Fibroblast of lung (primary cell): ENCODE results near the gene F13A1. TPM values are rescaled to one million over a fixed set of nuclear protein-coding genes. Genes with fewer than 3 reads are reported as not detected.

Source experiments
- DNase-seq, 2 donors: peaks; one replicate each; pipeline versions ENCODE4 v3.0.0 to v3.0.0-alpha.2; 2010; ENCODE audit warnings: low read depth in 2 of 2
- H2AFZ ChIP-seq: 2 replicates; pipeline ENCODE4 v1.5.1; 2012; ENCODE audit warnings: low read length, control low read depth, inconsistent platforms
- H3K27ac ChIP-seq: 2 replicates; pipeline ENCODE4 v1.5.1; 2011; ENCODE audit warnings: low read length, control low read depth; ENCODE audit not compliant: insufficient read depth
- H3K27me3 ChIP-seq: 2 replicates; pipeline ENCODE4 v1.5.1; 2011; ENCODE audit warnings: mild to moderate bottlenecking, low read length; ENCODE audit not compliant: control insufficient read depth, insufficient read depth
- H3K36me3 ChIP-seq: 2 replicates; pipeline ENCODE4 v1.5.1; 2011; ENCODE audit warnings: low read length; ENCODE audit not compliant: control insufficient read depth, insufficient read depth
- H3K4me1 ChIP-seq: 2 replicates; pipeline ENCODE4 v1.5.1; 2011; ENCODE audit warnings: low read length; ENCODE audit not compliant: control insufficient read depth, insufficient read depth; ENCODE audit errors: extremely low read depth
- H3K4me2 ChIP-seq: 2 replicates; pipeline ENCODE4 v1.5.1; 2011; ENCODE audit warnings: low read length, control low read depth; ENCODE audit not compliant: insufficient read depth; ENCODE audit errors: extremely low read depth
- H3K4me3 ChIP-seq, 4 experiments: fragments of 200-600 bp in 1 of 4; sonication (generic) in 1 of 4; replicated peaks in 1 of 4; 2 replicates each; pipeline ENCODE4 v1.5.1; 2011 to 2016; ENCODE audit warnings: low read length in 4 of 4, low read depth in 3 of 4, mild to moderate bottlenecking in 3 of 4, control low read depth in 2 of 4, inconsistent platforms in 1 of 4, mixed read lengths in 1 of 4; ENCODE audit not compliant: insufficient read depth in 1 of 4; ENCODE audit errors: control extremely low read depth in 1 of 4
- H3K79me2 ChIP-seq: 2 replicates; pipeline ENCODE4 v1.5.1; 2012; ENCODE audit warnings: mild to moderate bottlenecking, low read length, inconsistent platforms; ENCODE audit not compliant: control insufficient read depth, insufficient read depth
- H3K9ac ChIP-seq: 2 replicates; pipeline ENCODE4 v1.5.1; 2011; ENCODE audit warnings: mild to moderate bottlenecking, low read length, control low read depth; ENCODE audit not compliant: insufficient read depth
- H3K9me3 ChIP-seq: 2 replicates; pipeline ENCODE4 v1.5.1; 2012; ENCODE audit warnings: low read depth, low read length; ENCODE audit not compliant: control insufficient read depth, insufficient read depth
- H4K20me1 ChIP-seq: 2 replicates; pipeline ENCODE4 v1.5.1; 2011; ENCODE audit warnings: low read length; ENCODE audit not compliant: control insufficient read depth, insufficient read depth; ENCODE audit errors: extremely low read depth
- EZH2 ChIP-seq: IDR thresholded peaks from 2 replicates; pipeline ENCODE4 v1.5.1; 2012; ENCODE audit warnings: low read length, control low read depth, mild to moderate bottlenecking; ENCODE audit errors: missing control alignments
- polyA plus RNA-seq, 2 donors: library from polyadenylated mRNA; depleted of rRNA in 1 of 2; stranded (reverse) in 1 of 2; unstranded in 1 of 2; fragments of >200 nt; gene quantifications; 2 replicates each; pipeline ENCODE4 v1.2.1, GENCODE V29; 2011 to 2012; ENCODE audit warnings: missing spikeins in 1 of 2
- total RNA-seq: library from RNA; depleted of rRNA; stranded (reverse); fragments of >200 nt; gene quantifications from 2 replicates; pipeline ENCODE4 v1.2.1, GENCODE V29; 2014
- TF ChIP-seq, protein P1 (sequence below), 2 donors: IDR thresholded peaks in 1 of 2; conservative IDR thresholded peaks in 1 of 2; 1 replicate in 1 of 2; 2 replicates in 1 of 2; pipeline ENCODE4 v1.5.1; 2011 to 2012; ENCODE audit warnings: low read length in 2 of 2, control low read depth in 1 of 2, inconsistent platforms in 1 of 2, low read depth in 1 of 2, mild to moderate bottlenecking in 1 of 2

Gene F13A1
- total and polyA plus RNA-seq, 2 donors (not counting 1 experiment from before 2014, with no cell fraction given), result not detected

DNA sequence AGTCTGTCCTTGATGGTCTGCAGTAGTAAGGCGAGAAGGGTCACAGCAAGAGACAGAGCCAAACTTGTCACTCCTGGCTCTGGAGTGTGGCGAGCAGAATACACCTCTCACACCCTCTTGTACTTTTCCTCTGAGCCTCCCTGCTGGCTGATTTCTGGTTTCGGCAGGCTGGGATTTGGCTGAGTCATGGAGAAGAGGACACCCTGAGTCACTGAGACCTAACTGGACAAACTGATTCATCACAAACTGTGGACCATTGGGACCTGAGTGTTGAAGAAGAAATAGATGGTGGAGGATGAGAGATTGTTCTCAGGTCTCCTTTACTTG is 101.7 kb downstream of the F13A1 start:
- no peak overlapping the region for H3K4me3 ChIP-seq
- no peak for DNase-seq
- no peaks in the 10 kb centered on the region for H4K20me1 ChIP-seq
- H3K27me3 ChIP-seq, result no peaks in the 10 kb centered on the region
- H2AFZ ChIP-seq, result no peak overlapping the region
- no peaks in the 10 kb centered on the region for H3K4me1 ChIP-seq
- no peaks in the 10 kb centered on the region for H3K9me3 ChIP-seq
- no peaks in the 10 kb centered on the region for H3K79me2 ChIP-seq
- H3K4me2 ChIP-seq, result no peak overlapping the region
- no peak overlapping the region for H3K9ac ChIP-seq
- H3K27ac ChIP-seq, result no peak overlapping the region
- no peak for TF ChIP-seq EZH2
- TF ChIP-seq, protein P1, sequence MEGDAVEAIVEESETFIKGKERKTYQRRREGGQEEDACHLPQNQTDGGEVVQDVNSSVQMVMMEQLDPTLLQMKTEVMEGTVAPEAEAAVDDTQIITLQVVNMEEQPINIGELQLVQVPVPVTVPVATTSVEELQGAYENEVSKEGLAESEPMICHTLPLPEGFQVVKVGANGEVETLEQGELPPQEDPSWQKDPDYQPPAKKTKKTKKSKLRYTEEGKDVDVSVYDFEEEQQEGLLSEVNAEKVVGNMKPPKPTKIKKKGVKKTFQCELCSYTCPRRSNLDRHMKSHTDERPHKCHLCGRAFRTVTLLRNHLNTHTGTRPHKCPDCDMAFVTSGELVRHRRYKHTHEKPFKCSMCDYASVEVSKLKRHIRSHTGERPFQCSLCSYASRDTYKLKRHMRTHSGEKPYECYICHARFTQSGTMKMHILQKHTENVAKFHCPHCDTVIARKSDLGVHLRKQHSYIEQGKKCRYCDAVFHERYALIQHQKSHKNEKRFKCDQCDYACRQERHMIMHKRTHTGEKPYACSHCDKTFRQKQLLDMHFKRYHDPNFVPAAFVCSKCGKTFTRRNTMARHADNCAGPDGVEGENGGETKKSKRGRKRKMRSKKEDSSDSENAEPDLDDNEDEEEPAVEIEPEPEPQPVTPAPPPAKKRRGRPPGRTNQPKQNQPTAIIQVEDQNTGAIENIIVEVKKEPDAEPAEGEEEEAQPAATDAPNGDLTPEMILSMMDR (conservative IDR thresholded peaks at IDR 0.05 in 1 of 2, IDR thresholded peaks at IDR 0.05 in 1 of 2; ENCODE audit: low read depth in 1 of 2, low read length in 2 of 2), result no peak
- no peaks in the 10 kb centered on the region for H3K36me3 ChIP-seq

DNA sequence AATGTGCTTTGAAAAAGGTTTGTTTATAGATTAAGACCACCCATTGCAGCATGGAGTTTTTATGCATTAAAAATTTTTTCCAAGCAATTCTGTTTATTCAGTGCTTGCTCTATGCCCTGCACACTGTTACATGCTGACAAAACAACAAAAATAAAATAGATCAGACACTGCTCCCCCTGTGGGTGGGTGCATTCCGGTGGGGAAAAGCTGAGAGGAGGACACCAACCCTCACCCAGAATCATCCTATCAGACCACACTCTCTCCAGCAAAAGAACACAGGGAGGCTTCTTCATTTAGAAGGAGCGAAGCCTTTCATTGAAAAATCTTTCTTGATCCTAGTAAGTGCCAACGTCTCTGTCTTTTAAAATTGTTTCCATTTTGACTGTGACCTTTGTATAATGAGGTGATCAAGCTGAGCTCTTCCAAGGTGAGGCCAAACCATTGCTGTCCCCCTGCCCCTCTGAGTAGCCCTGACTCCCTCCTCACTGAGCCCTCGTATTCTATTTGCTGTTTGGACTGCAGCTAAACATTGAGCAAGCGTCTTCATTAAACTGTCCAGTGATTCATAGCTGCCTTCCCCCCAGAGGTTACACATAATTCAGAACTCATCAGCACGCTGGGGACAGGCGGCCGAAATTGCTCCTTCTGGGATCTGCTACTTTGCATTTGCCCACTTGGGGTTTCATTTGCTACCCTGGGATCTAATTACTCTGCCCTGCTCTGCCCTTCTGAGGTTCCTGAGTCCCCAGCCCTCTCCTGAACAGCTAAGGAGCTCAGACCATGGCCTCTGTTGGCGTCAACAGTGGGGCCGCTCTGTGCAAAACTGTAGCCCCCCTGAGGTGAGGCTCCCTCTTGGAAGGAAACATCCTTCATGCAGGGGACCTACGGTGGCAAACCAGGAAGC is 102.4 kb downstream of the F13A1 start:
- no peak overlapping the region for H3K9ac ChIP-seq
- no peak overlapping the region for H3K27ac ChIP-seq
- no peaks in the 10 kb centered on the region for H3K4me1 ChIP-seq
- no peak for DNase-seq
- no peaks in the 10 kb centered on the region for H4K20me1 ChIP-seq
- H3K79me2 ChIP-seq, result no peaks in the 10 kb centered on the region
- no peak overlapping the region for H2AFZ ChIP-seq
- H3K4me2 ChIP-seq, result no peak overlapping the region
- H3K9me3 ChIP-seq, result no peaks in the 10 kb centered on the region
- H3K36me3 ChIP-seq, result no peaks in the 10 kb centered on the region
- H3K27me3 ChIP-seq, result no peaks in the 10 kb centered on the region
- H3K4me3 ChIP-seq, result no peak overlapping the region
- TF ChIP-seq, protein P1 (conservative IDR thresholded peaks at IDR 0.05 in 1 of 2, IDR thresholded peaks at IDR 0.05 in 1 of 2; ENCODE audit: low read depth in 1 of 2, low read length in 2 of 2), result no peak

DNA sequence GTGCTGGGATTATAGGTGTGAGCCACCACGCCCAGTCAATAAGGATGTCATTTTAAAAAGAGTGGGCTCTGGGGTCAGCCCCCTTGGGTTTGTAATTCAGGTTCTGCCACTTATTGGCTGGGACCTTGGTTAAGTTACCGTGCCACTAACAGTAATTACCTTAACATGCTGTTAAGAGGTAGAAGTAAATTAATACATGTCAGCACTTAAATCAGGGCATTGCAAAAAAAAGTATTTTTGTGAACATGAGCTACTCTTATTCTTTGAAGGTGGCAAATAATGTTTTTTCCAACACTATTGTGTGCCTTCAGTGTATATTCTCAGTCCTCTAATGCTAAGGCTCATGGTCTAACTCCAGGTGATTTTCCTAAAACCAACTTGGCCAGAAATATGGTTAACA is 109.5 kb downstream of the F13A1 start:
- Histone ChIP-seq H3K9ac (no peak overlapping the region), H3K27me3 (no peaks in the 10 kb centered on the region), H3K4me3 (no peak overlapping the region), H3K36me3 (no peaks in the 10 kb centered on the region), H2AFZ (no peak overlapping the region), H3K79me2 (no peaks in the 10 kb centered on the region), H3K4me1 (no peaks in the 10 kb centered on the region), H3K27ac (no peak overlapping the region), H4K20me1 (no peaks in the 10 kb centered on the region), H3K9me3 (no peaks in the 10 kb centered on the region), H3K4me2 (no peak overlapping the region)
- no peak for DNase-seq
- TF ChIP-seq, protein P1 (conservative IDR thresholded peaks at IDR 0.05 in 1 of 2, IDR thresholded peaks at IDR 0.05 in 1 of 2; ENCODE audit: low read depth in 1 of 2, low read length in 2 of 2), result no peak
- no peak for TF ChIP-seq EZH2
